ENCODE data around the gene ACTR1A. TPM values are rescaled to one million over a fixed set of nuclear protein-coding genes. Genes with fewer than 3 reads are reported as not detected.

ACTR1A gene
- total RNA-seq, 1 donor from 2014 or later, result 139 TPM

DNA sequence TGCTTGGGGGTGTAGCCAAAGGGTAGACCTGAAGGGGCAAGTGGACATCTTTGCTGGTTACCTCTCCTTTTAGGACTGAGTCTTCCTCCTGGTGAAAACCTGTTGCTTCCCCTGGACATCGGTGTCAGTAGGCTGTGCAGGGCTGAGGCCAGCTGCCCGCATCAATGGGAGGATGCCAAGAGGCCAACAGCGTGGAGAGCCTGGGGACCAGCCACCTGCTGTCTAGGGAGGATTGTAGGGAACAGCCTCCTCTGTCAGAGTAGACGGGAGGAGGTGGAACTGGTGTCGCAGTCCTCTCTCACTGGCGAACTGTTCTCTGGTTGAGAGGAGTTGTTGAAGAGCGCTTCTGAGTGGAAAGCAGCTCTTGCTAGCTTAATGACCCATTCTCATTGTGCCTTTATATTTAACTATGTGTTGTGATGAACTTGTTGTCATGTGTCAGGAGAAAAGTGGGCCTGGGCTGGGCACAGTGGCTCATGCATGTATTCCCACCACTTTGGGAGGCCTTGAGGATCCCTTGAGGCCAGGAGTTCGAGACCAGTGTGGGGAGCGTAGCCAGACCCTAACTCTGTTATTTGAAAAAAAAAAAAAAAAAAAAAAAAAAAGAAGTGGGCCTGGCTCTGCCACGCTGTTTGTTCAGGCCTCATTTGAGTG lies 3.1 kb upstream of the ACTR1A start:
- TF ChIP-seq, protein P1, sequence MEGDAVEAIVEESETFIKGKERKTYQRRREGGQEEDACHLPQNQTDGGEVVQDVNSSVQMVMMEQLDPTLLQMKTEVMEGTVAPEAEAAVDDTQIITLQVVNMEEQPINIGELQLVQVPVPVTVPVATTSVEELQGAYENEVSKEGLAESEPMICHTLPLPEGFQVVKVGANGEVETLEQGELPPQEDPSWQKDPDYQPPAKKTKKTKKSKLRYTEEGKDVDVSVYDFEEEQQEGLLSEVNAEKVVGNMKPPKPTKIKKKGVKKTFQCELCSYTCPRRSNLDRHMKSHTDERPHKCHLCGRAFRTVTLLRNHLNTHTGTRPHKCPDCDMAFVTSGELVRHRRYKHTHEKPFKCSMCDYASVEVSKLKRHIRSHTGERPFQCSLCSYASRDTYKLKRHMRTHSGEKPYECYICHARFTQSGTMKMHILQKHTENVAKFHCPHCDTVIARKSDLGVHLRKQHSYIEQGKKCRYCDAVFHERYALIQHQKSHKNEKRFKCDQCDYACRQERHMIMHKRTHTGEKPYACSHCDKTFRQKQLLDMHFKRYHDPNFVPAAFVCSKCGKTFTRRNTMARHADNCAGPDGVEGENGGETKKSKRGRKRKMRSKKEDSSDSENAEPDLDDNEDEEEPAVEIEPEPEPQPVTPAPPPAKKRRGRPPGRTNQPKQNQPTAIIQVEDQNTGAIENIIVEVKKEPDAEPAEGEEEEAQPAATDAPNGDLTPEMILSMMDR (conservative IDR thresholded peaks at IDR 0.05), result no peak
- H3K9me3 Mint-ChIP-seq, result no peaks in the 10 kb centered on the region
- no peak overlapping the region for H3K27ac Mint-ChIP-seq (ENCODE audit: unreplicated experiment)
- no peaks in the 10 kb centered on the region for H3K27me3 Mint-ChIP-seq (ENCODE audit: low read depth)
- peaks cover 21% of the 10 kb centered on the region for H3K4me1 Mint-ChIP-seq
- H3K4me3 Mint-ChIP-seq, result peak overlapping the region; percentile 54
- no peak for DNase-seq (ENCODE audit: low read depth, low spot score)
- H3K36me3 Mint-ChIP-seq (ENCODE audit: low read depth), result no peaks in the 10 kb centered on the region

DNA sequence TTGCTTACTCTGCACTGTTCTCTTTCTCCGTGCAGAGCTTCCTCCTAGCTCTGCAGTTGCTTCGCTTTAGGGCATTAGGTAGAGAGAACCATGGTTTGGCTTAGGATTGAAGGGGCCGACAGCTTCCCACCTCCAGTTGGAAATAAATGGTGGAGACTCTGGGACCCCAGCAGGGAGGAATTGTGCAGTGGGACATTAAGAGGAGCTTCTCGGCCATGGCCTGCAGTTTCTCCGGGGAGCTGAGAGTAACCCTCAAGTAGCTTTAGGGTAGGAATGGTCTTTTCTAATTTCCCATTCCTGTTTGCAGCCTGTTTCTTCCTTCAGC lies 2.4 kb upstream of the ACTR1A start:
- DNase-seq (ENCODE audit: low read depth, low spot score), result no peak
- Mint-ChIP-seq H3K4me3 (no peak overlapping the region), H3K4me1 (peaks cover 21% of the 10 kb centered on the region), H3K27me3 (ENCODE audit: low read depth) (no peaks in the 10 kb centered on the region), H3K27ac (ENCODE audit: unreplicated experiment) (no peak overlapping the region), H3K36me3 (ENCODE audit: low read depth) (no peaks in the 10 kb centered on the region), H3K9me3 (no peaks in the 10 kb centered on the region)
- TF ChIP-seq, protein P1 (conservative IDR thresholded peaks at IDR 0.05), result no peak

DNA sequence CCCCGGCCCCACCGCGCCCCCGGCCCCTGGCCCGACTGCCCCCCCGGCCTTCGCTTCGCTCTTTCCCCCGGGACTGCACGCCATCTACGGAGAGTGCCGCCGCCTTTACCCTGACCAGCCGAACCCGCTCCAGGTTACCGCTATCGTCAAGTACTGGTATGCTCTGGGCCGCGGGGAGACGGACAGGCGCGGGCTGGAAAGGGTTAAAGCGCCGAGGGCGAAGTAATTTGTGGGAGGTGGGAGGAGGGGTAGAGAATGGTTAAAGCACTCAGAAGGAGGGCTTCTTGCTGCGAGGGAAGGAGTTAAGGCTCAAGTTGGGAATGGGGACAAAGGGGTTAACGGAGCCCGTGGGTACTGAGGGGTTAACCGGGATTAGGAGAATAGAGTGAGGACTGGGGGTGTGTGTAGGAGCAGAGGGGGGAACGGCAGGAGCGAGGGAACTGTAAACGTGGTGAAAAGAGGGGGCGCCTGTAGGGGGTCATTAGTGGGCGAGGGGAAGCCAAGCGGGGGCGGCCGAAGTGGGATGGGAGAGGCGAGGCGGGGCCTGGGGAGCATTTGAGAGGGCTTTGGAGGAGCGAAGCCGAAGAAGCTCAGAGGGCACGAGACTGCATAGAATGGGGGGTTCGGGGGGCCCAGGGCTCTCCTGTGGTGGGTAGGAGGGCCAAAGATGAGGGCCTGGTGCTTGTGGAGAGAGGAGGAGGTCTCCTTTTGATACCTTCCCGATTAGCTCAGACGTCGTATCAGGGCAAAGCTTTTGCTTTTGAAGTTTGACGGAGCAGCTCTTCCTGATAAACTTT lies 1.9 kb upstream of the ACTR1A start:
- Mint-ChIP-seq H3K9me3 (no peaks in the 10 kb centered on the region), H3K27me3 (ENCODE audit: low read depth) (no peaks in the 10 kb centered on the region), H3K36me3 (ENCODE audit: low read depth) (no peaks in the 10 kb centered on the region), H3K4me3 (no peak overlapping the region), H3K27ac (ENCODE audit: unreplicated experiment) (peak overlapping the region; percentile 58), H3K4me1 (peaks cover 22% of the 10 kb centered on the region)
- TF ChIP-seq, protein P1 (conservative IDR thresholded peaks at IDR 0.05), result no peak
- peak; percentile 62 for DNase-seq (ENCODE audit: low read depth, low spot score)

- no peaks in the 10 kb centered on the region for H3K27me3 Mint-ChIP-seq (ENCODE audit: low read depth)
Measured at GRCh38 chr10:102503264-102504178, 1.0 kb upstream of the ACTR1A start, which contains the start of gene SUFU. Gene SUFU, plus strand, starts transcription at chr10:102503972. Its CDS starts 181 bp downstream, at chr10:102504153.

DNA sequence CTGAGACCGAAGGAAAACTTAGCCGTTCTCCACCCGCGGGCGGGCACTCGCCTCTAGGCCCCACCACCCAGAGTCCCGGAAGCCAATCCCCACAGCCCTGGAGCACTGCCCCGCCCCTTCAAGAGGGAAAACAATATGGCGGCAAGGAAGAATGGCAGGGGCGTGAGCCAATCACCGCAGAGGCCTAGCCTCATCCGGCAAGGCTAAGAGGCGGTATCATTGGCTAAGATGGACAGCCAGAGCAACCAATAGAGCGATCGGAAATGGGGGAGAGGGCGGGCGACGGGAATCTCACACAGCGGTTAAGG lies 529 bp downstream of the ACTR1A start:
- no peaks in the 10 kb centered on the region for H3K9me3 Mint-ChIP-seq
- H3K4me1 Mint-ChIP-seq, result peaks cover 17% of the 10 kb centered on the region
- H3K4me3 Mint-ChIP-seq, result no peak overlapping the region
- TF ChIP-seq, protein P1 (conservative IDR thresholded peaks at IDR 0.05), result no peak
- H3K27me3 Mint-ChIP-seq (ENCODE audit: low read depth), result no peaks in the 10 kb centered on the region
- H3K27ac Mint-ChIP-seq (ENCODE audit: unreplicated experiment), result no peak overlapping the region
- DNase-seq (ENCODE audit: low read depth, low spot score), result peak; percentile 100
- H3K36me3 Mint-ChIP-seq (ENCODE audit: low read depth), result no peaks in the 10 kb centered on the region

More at GRCh38 chr10:102503264-102504178, 1.0 kb upstream of the ACTR1A start, which contains the start of gene SUFU:
- peak within 1 kb of the TSS; percentile 72 for H3K27ac Mint-ChIP-seq (ENCODE audit: unreplicated experiment)
- no peaks in the 10 kb centered on the region for H3K9me3 Mint-ChIP-seq
- peaks cover 24% of the 10 kb centered on the region for H3K4me1 Mint-ChIP-seq
- DNase-seq (ENCODE audit: low read depth, low spot score), result peak; percentile 99
- H3K4me3 Mint-ChIP-seq, result no peak within 1 kb of the TSS
- TF ChIP-seq, protein P1 (conservative IDR thresholded peaks at IDR 0.05), result peak; percentile 92
- no peaks in the 10 kb centered on the region for H3K36me3 Mint-ChIP-seq (ENCODE audit: low read depth)

Data from neural crest cell (in vitro differentiated cells).